GM03348 (cell line): Measurements from ENCODE around the gene OR10C1.
"Not testable (repeated sequence)": the region's sequence is repeated elsewhere in the genome, so short reads cannot be mapped to it uniquely, and the experiment has no call there.

Source experiments
- DNase-seq: peaks from one replicate; pipeline ENCODE4 v3.0.0; 2012; ENCODE audit warnings: low spot score

Gene OR10C1, protein sequence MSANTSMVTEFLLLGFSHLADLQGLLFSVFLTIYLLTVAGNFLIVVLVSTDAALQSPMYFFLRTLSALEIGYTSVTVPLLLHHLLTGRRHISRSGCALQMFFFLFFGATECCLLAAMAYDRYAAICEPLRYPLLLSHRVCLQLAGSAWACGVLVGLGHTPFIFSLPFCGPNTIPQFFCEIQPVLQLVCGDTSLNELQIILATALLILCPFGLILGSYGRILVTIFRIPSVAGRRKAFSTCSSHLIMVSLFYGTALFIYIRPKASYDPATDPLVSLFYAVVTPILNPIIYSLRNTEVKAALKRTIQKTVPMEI

GRCh38 chr6:29439006-29439405, at the start of gene OR10C1:
Gene OR10C1 (plus strand): TSS chr6:29439306. CDS start chr6:29440016, 710 bp downstream.
- no peak for DNase-seq

DNA sequence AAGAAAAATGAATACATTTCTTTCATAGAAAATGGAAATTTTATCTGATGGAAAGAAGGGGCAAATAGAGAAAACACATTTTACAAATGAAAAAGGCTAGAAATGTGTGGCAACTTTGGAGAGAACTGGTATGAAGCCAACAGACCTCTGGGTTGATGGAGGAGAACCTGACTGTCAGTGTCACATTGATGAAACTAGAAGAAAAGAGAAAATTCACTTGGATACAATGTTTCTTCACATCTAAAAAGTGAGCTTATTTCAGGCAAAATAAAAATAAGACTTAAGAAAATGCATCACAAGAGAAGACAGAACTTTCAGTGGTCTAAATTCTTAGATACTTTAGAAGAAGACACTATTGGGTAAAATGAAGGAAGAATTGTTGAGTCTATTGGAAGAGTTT, 43.8 kb upstream of the OR10C1 start, which contains the start of gene OR12D2:
OR12D2 (plus strand) TSS at position 301 of the 400 bp plus-strand sequence. CDS start 1,069 bp downstream, outside the sequence.
- no peak for DNase-seq

DNA sequence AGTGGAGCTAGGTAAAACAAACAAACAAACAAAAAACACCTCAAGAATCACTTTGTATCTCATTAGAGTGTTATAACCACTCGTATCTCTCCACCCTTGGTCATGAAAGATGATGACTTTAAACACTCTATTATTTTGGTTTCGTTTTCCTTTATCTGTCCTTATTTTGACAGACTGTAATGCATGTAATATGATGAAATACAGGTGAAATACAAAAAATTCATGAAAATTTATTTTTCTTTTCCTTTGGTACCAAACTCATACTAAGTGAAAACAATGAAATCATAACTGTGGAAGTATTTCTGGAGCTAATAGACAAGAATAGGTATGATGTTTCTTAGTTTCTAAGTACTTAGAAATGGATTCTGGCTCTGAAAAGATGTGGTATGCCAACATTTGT, 39.6 kb upstream of the OR10C1 start:
- no peak for DNase-seq

DNA sequence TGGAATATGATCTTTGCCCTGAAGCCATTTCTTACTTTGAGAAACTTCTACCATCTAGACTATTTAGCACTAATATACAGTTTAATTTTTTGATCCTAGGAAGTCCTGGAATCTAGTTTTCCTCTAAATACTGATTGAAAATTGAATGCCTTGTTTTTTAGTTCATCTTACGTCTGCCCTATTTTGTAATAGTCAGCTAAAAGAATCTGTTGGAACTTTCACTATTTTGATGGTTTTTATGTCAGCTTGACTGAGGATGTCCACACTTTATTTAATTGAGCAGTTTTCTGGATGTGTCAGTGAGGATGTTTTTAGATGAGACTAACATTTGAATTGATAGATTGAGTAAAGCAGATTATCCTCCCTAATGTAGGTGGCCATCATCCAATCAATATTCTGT, 35.3 kb upstream of the OR10C1 start:
- DNase-seq: no peak

DNA sequence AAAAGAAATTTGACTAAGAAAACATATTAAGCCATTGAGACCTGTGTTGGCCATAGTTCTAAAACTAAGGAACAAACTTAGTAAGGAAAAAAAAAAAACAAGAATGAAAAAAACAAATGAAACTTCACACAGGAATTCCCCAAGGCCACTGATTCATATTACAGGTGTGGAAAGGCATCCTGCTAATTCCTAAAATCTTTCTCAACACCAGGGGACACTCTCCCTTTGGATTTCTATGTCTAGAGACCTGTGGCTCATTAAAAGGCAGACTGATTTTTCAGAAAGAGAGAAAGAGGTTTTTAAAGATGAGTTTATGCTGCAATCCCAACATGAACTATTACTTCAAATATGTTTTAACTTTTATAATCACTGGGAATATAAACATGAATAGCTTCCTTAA, 24.5 kb upstream of the OR10C1 start, which contains the start of gene OR12D1:
OR12D1 (plus strand) TSS at position 341 of the 400 bp plus-strand sequence.
- no peak for DNase-seq

- no peak for DNase-seq
These were observed 19.6 kb upstream of the OR10C1 start for GRCh38 chr6:29419516-29419915.

DNA sequence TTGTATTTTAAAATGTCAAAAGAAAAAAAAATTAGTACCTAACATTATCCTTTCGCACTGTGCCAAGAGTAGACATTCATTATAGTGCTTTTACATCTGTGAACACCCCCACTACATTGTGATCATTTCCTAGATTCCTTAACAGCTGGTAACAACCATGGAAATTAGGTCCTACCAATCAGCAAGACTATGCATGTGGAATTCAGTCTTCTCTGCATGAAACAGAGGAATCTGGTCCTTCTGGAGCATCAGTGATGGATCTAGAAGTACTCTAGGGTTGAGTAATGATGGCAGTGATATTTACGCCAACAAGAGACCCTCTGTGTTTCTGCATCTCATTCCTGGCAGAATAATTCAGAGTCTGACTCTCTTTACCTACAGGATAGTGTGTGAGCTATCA, 14.9 kb upstream of the OR10C1 start:
- DNase-seq: no peak

- no peak for DNase-seq
These were observed 14.5 kb upstream of the OR10C1 start for GRCh38 chr6:29424575-29424974.

DNA sequence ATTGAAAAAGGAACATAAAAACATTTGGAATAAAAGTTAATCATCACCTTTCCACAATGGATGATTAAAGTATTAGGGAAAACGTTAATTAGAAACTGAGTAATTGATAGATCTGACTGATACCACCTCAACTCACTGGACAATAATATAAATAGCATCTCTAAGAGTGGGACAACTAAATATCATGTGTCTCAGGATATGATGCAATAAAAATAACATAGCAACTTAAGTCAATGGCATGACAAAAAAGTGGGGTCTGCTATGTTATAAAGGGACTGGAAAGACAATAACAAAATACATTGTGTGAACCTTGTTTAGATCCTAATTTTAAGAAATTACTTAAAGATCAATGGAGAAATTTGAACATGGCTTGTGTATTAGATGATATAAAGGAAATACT, 14.0 kb upstream of the OR10C1 start:
- DNase-seq: no peak

- no peak for DNase-seq
These were observed 12.5 kb upstream of the OR10C1 start for GRCh38 chr6:29426654-29427053.

DNA sequence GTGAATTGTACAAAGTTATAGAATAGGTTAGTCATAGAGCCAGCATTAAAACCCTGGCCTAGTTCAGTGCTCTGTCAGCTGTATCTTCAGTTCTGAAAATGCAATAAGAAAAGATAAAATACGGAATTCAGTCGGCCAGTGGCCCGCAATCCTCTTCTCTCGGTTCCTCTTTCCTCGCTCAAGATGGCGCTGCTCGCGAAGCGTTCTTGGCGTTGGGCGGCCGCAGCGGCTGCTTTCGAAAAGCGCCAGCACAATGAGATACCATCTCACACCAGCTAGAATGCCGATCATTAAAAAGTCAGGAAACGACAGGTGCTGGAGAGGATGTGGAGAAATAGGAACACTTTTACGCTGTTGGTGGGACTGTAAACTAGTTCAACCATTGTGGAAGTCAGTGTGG, 2.4 kb upstream of the OR10C1 start:
- DNase-seq: not testable (repeated sequence)

- no peak for DNase-seq
These were observed 3.6 kb downstream of the OR10C1 start for GRCh38 chr6:29442719-29443118.

DNA sequence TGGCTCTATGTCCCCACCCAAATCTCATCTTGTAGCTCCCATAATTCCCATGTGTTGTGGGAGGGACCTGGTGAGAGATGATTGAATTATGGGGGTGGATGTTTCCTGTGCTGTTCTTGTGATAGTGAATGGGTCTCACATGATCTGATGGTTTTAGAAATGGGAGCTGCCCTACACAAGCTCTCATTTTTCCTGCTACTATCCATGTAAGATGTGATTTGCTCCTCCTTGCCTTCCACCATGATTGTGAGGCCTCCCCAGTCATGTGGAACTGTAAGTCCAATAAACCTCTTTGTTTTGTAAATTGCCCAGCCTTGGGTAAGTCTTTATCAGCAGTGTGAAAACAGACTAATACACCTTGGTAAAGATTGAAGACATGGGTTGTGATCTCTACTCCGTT, 4.9 kb downstream of the OR10C1 start:
- not testable (repeated sequence) for DNase-seq

- DNase-seq: no peak
These were observed 8.6 kb downstream of the OR10C1 start for GRCh38 chr6:29447670-29448069.

GRCh38 chr6:29451471-29452193, 12.5 kb downstream of the OR10C1 start:
- DNase-seq: no peak

DNA sequence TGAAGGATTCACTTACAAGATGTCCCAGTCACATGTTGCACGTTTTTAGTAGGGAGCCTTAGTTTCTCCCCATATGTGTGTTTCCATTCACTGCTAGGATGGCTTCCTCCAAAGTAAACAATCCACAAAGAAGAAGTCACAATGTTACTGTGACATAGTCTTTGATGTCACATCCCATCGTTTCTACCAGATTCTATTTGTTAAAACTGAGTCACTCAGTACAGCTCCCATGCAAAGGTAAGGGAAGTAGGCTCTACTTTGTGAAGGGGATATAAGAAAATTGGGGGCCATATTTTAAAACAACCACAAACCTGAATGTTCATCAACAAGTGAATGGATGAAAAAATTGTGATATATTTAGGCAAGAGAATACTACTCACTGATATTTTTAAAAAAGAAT, 17.9 kb downstream of the OR10C1 start, which contains the start of the genes OR11A1 and OR2H1:
OR11A1 (minus strand) TSS at position 101 of the 400 bp plus-strand sequence. CDS start 29,430 bp downstream, outside the sequence.
OR2H1 (plus strand) TSS at position 185 of the 400 bp plus-strand sequence. CDS start 4,615 bp downstream, outside the sequence.
- no peak for DNase-seq

DNA sequence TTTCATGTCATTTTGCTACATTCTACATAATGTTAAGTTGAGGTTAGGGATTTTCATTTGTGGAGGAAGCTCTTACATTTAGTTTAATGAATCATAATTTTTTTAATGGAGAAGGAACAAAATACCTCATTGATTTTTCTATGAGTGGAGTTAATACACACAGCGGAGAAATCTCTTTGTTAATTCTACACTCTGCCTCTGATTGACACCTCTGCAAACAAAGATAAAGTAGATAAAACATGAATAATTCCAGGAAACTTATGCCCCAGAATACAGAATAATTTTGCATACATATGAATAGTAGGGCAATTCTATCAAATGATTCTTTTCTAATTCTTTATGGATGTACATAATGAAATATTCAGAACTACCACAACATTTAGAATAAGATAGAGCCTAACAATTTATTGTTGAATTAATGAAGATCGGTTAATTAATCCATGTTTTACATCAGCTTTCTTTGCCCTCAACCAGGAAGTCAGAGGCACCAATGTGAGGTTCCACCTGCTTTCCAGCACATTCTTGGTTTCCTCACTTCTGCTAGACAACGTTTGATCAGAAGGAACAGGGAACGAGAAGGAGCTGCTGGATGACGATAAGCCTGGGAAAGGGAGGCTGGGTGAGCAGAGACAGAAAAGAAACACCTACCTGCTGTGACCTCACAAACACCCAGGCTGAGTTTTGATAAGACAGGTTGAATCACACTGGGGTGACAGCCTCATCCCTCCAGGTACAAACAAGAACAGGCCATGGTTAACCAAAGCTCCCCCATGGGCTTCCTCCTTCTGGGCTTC, 22.1 kb downstream of the OR10C1 start:
- no peak for DNase-seq

- no peak for DNase-seq
These were observed 22.9 kb downstream of the OR10C1 start for GRCh38 chr6:29462022-29462421.

DNA sequence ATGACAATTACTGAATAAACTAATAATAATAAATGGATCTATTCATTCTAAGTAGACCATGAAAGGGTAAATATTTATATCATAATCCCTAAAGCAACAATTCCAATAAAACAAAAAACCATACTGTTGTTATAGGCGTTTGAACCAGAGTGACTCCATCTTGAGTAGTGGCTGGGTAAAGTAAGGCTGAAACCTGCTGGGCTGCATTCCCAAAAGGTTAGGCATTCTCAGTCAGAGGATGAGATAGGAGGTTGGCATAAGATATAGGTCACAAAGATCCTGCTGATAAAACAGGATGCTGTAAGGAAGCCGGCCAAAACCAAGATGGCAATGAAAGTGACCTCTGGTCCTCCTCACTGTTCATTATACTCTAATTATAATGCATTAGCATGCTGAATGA, 26.2 kb downstream of the OR10C1 start:
- DNase-seq: no peak

GRCh38 chr6:29465801-29466200, 26.7 kb downstream of the OR10C1 start:
- no peak for DNase-seq

DNA sequence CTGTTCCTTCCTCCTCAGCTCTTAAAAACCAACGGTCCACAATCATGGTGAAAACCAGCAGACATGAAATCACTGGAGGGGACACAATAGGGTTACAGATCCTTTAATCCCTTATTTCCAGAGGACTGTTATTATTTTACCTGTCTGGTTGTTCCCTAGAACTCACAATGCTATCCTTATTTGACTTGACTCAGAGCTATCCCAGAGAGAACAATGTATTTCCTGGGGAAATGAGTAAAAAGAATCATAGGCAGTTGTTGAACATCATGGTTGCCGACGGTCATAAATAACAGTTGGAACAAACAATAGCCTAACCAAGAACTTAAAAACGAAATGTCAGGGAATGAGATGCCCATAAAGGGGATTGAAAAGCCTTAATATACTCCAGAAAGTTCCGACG, 27.1 kb downstream of the OR10C1 start:
- no peak for DNase-seq

- DNase-seq: no peak
These were observed 35.9 kb downstream of the OR10C1 start for GRCh38 chr6:29474996-29475395.
